NK-92 treated with Interleukin-12 subunit alpha and Interleukin-12 subunit beta, amount 100 ng/mL, for 24 hours (cell line): ENCODE results near the gene FBXO39.
"Not testable (repeated sequence)": the region's sequence is repeated elsewhere in the genome, so short reads cannot be mapped to it uniquely, and the experiment has no call there.

Experiments
- DNase-seq: peaks from one replicate; lab custom pipeline; 2025; lab: John Stamatoyannopoulos, UW

FBXO39 gene

GRCh38 chr17:6793748-6794493 lies 17.9 kb downstream of the FBXO39 start:
- DNase-seq = no peak

- no peak for DNase-seq
Observed at GRCh38 chr17:6796017-6796886, 20.2 kb downstream of the FBXO39 start.

DNA sequence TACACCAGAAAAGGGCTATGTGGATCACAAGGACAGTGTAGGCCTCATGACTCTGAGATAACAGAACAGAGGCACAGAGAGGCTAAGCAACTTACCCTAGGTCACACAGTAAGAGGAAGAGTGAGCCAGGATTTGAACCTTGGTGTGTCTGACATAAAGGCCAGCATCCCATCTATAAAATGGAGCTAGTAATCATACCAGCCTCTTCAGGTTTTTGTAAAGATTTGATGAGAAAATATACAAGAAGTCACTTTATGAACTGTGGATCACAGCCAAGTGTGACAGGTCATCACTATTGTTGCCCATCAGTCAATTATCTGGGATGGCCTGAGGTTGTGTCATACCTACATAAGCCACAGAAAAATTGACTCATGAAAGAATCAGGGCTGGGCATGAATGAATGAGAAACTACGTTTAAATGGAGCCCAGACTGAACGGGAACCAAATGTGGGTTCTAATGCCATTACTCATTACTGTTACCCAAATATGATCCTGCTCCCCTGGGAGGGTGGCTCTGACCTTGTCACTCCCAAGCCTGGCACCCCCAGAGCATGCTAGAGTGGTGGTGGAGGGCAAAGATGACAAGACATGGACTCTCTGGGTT lies 21.0 kb downstream of the FBXO39 start:
- no peak for DNase-seq

DNA sequence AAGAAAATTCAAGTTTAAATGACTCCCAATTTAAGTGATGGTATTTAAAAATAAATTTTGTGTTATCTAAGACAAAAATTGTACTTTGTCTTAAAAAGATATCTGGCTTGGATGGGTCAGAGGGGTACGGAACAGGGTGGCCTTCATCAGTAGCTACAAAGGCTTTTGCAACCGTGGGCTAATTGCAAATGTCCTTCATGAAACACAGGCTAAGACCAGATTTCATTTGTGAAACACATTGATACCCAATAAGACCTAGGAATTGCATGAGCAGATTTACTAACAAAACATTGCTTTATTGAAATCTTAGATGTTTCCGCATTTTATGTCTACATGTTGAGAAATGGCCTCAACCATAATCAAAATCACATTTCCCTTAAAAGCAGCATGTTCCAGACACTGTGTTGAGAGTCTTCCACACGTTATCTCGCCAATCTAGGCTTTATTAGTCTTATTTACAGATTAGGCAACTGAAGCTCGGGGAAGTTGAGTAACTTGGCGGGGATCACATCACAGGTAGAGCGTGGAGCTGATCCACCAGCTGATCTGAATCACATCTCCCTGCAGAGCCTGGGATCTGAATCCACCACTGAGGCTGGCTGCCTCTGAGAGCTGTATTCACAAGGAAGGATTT lies 21.8 kb downstream of the FBXO39 start:
- DNase-seq = no peak

- DNase-seq = no peak
Observed at GRCh38 chr17:6799738-6800137, 23.7 kb downstream of the FBXO39 start.

DNA sequence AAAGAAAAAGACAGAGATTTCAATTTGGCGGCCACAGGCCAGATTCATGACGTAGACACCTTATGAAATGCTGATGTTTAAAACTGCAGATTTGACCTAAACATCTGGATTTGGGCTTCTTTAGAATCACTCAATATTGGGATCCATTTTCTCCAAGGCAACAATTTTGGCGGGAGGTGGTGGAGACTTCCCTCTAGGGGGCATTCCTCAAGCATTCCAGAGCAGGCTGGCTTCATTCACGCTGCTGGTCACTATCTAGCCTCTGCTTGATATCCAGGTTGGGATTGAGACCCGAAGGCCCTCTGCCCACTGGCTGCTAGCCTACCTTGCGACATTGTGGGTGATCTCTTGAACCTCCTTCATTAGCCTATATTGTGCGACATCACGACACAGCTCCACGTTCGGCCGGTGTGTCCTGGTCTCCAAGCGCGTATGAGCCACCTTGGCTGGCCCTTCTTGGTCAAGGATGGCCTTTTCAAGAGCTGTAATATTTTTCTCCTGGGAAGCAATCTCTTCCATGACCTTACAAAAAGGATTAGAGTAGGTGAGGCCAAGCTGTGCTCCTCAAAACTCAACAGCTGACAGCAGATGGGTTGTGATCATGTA lies 24.5 kb downstream of the FBXO39 start:
- DNase-seq = no peak

GRCh38 chr17:6811510-6811909 lies 35.5 kb downstream of the FBXO39 start:
- no peak for DNase-seq

DNA sequence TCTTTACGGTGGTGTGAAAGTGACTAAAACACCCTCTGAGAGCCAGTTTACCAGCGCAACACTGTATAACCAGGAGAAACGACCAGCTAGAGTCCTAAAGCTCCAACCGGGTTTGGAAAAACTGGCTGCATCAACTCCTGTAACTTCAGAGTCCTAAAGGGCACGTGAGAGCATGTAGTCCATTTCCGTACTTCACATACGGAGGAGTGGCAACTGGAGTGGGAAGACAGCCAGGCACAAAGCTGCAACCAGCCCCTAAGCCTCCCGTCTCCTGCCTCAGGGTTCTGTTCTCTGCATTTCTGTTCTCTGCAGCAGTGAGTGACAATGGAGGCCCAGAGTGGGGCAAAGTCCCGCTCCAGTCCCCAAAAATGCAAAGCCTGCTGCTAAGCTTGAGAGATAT lies 36.3 kb downstream of the FBXO39 start:
- no peak for DNase-seq

GRCh38 chr17:6815775-6816174 lies 39.8 kb downstream of the FBXO39 start:
- DNase-seq = no peak

DNA sequence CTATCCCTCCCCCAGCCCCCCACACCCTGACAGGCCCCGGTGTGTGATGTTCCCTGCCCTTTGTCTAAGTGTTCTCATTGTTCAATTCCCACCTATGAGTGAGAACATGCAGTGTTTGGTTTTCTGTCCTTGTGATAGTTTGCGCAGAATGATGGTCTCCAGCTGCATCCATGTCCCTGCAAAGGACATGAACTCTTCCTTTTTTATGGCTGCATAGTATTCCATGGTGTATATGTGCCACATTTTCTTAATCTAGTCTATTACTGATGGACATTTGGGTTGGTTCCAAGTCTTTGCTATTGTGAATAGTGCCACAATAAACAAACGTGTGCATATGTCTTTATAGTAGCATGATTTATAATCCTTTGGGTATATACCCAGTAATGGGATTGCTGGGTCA lies 40.4 kb downstream of the FBXO39 start:
- DNase-seq = not testable (repeated sequence)

DNA sequence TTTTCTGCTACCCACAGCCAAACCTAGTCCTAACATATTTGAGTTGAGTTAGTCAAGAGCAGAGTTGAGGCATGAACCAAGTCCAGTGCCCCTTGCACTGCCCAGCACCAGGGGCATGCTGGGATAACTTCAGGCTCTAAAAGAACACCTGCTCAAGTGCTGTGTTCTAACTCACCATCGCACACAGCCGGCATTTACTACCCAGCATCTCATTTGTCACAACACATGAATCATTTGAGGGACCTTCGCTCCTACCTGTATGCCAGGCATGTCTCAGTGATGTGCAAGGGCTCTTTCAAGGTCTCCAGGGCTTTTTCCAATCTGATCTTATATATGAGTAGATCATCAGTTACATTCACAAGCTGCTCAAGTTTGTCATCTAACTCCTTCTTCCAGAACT lies 42.9 kb downstream of the FBXO39 start:
- no peak for DNase-seq

GRCh38 chr17:6823011-6823442 lies 47.0 kb downstream of the FBXO39 start:
- no peak for DNase-seq

DNA sequence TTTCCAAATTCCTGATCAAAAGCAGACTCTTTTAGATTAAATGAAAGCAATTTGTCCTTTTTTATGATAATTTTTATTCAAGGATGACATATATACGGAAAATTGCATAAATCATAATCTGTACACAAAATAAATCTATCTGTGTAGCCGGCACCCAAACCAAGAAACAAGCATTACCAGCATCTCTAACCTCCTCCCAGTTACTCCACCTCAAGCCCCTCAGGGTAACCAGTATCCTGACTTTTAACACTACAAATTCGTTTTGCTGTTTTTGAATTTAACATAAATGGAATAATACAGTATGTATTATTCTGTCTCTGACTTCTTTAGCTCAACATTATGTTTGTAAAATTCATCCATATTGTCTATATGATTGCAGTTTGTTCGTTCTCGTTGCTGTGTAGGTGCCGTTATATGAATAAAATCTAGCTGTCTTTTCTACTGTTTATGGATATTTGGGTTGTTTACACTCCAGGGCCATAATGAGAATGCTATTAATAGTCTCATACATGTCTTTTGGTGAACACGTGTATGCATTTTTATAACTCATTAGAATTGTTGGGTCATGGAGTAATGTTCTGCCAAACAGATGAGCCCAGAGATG lies 54.5 kb downstream of the FBXO39 start:
- DNase-seq = no peak

DNA sequence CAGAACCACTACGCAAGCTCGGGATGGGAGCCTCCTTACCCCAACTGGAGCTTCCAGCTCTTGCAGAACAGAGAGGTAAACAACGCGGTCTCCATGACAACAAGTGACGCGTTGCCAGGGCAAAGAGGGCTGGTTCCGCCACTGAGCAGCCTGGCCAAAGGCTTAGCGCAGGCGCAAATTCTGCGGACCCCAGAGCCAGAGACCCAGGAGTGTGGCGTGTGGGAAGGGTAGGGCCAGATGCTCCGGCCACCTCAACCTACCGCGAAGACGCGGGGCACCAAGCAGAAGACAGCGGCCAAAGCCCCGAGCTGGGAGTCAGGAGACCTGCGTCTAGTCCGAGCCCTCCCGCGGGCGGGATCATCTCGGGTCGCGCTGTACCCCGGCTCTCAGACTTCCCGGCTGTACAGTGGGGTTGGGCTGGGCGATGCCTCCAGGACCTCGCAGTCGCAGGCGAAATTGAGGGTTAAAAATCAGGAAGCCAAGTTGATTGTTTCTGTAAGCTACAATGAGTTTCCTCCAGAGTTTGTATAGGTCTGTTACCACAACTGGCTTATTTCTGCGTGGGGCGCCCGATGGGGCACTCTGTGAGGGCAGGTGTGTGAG lies 55.7 kb downstream of the FBXO39 start, which contains the start of gene TEKT1:
TEKT1 (minus strand) TSS at position 69 of the 603 bp plus-strand sequence. CDS start 1,353 bp downstream, outside the sequence.
- no peak for DNase-seq
